ENCODE data around the gene STXBP6.

The STXBP6 gene

GRCh38 chr14:25089496-25089895 lies 39.5 kb upstream of the STXBP6 start:
- no peaks in the 10 kb centered on the region for H3K9me2 ChIP-seq (replicated peaks; ENCODE audit: insufficient read depth, low read length)
- TF ChIP-seq, protein P1, sequence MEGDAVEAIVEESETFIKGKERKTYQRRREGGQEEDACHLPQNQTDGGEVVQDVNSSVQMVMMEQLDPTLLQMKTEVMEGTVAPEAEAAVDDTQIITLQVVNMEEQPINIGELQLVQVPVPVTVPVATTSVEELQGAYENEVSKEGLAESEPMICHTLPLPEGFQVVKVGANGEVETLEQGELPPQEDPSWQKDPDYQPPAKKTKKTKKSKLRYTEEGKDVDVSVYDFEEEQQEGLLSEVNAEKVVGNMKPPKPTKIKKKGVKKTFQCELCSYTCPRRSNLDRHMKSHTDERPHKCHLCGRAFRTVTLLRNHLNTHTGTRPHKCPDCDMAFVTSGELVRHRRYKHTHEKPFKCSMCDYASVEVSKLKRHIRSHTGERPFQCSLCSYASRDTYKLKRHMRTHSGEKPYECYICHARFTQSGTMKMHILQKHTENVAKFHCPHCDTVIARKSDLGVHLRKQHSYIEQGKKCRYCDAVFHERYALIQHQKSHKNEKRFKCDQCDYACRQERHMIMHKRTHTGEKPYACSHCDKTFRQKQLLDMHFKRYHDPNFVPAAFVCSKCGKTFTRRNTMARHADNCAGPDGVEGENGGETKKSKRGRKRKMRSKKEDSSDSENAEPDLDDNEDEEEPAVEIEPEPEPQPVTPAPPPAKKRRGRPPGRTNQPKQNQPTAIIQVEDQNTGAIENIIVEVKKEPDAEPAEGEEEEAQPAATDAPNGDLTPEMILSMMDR (IDR thresholded peaks at IDR 0.05; ENCODE audit: insufficient read depth, low read length, poor library complexity, severe bottlenecking) = no peak
- no peak for TF ChIP-seq EZH2phosphoT487 (conservative IDR thresholded peaks at IDR 0.05; ENCODE audit: low read length)
- no peak overlapping the region for H2AFZ ChIP-seq (ENCODE audit: low read depth, low read length, severe bottlenecking)
- H4K20me1 ChIP-seq (ENCODE audit: low read depth, low read length) = no peaks in the 10 kb centered on the region
- no peaks in the 10 kb centered on the region for H3F3A ChIP-seq (ENCODE audit: insufficient read depth)
- H3K9ac ChIP-seq (ENCODE audit: low read length) = no peak overlapping the region
- H3K4me3 ChIP-seq (ENCODE audit: insufficient read depth, low read length, poor library complexity, severe bottlenecking) = no peak overlapping the region
- no peaks in the 10 kb centered on the region for H3K36me3 ChIP-seq (ENCODE audit: low read length)
- no peak overlapping the region for H3K4me2 ChIP-seq (ENCODE audit: low read depth, low read length, poor library complexity, severe bottlenecking)
- H3K79me2 ChIP-seq (ENCODE audit: insufficient read depth, low read length) = no peaks in the 10 kb centered on the region
- H3K27me3 ChIP-seq (ENCODE audit: low read length) = no peaks in the 10 kb centered on the region
- H3K27ac ChIP-seq (ENCODE audit: low read depth, low read length) = no peak overlapping the region
- no peaks in the 10 kb centered on the region for H3K9me3 ChIP-seq (ENCODE audit: insufficient read depth, low read length)

GRCh38 chr14:25086821-25087396 lies 37.0 kb upstream of the STXBP6 start:
- Histone ChIP-seq H3K9ac (ENCODE audit: low read length) (no peak overlapping the region), H3K79me2 (ENCODE audit: insufficient read depth, low read length) (no peaks in the 10 kb centered on the region), H4K20me1 (ENCODE audit: low read depth, low read length) (no peaks in the 10 kb centered on the region), H2AFZ (ENCODE audit: low read depth, low read length, severe bottlenecking) (no peak overlapping the region), H3K27ac (ENCODE audit: low read depth, low read length) (no peak overlapping the region), H3K9me3 (ENCODE audit: insufficient read depth, low read length) (no peaks in the 10 kb centered on the region), H3K4me2 (ENCODE audit: low read depth, low read length, poor library complexity, severe bottlenecking) (no peak overlapping the region), H3K27me3 (ENCODE audit: low read length) (no peaks in the 10 kb centered on the region), H3K9me2 (replicated peaks; ENCODE audit: insufficient read depth, low read length) (no peaks in the 10 kb centered on the region), H3K36me3 (ENCODE audit: low read length) (no peaks in the 10 kb centered on the region), H3K4me3 (ENCODE audit: insufficient read depth, low read length, poor library complexity, severe bottlenecking) (no peak overlapping the region), H3F3A (ENCODE audit: insufficient read depth) (no peaks in the 10 kb centered on the region)
- TF ChIP-seq, protein P1 (IDR thresholded peaks at IDR 0.05; ENCODE audit: insufficient read depth, low read length, poor library complexity, severe bottlenecking) = no peak
- no peak for TF ChIP-seq EZH2phosphoT487 (conservative IDR thresholded peaks at IDR 0.05; ENCODE audit: low read length)

- no peak overlapping the region for H2AFZ ChIP-seq (ENCODE audit: low read depth, low read length, severe bottlenecking)
- no peak for TF ChIP-seq EZH2phosphoT487 (conservative IDR thresholded peaks at IDR 0.05; ENCODE audit: low read length)
- TF ChIP-seq, protein P1 (IDR thresholded peaks at IDR 0.05; ENCODE audit: insufficient read depth, low read length, poor library complexity, severe bottlenecking) = no peak
- H3K27ac ChIP-seq (ENCODE audit: low read depth, low read length) = no peak overlapping the region
- H3K4me2 ChIP-seq (ENCODE audit: low read depth, low read length, poor library complexity, severe bottlenecking) = no peak overlapping the region
- H4K20me1 ChIP-seq (ENCODE audit: low read depth, low read length) = no peaks in the 10 kb centered on the region
- no peak overlapping the region for H3K4me3 ChIP-seq (ENCODE audit: insufficient read depth, low read length, poor library complexity, severe bottlenecking)
- no peaks in the 10 kb centered on the region for H3K9me3 ChIP-seq (ENCODE audit: insufficient read depth, low read length)
- H3K36me3 ChIP-seq (ENCODE audit: low read length) = no peaks in the 10 kb centered on the region
- no peaks in the 10 kb centered on the region for H3K9me2 ChIP-seq (replicated peaks; ENCODE audit: insufficient read depth, low read length)
- H3K27me3 ChIP-seq (ENCODE audit: low read length) = no peaks in the 10 kb centered on the region
- no peaks in the 10 kb centered on the region for H3K79me2 ChIP-seq (ENCODE audit: insufficient read depth, low read length)
- no peaks in the 10 kb centered on the region for H3F3A ChIP-seq (ENCODE audit: insufficient read depth)
- no peak overlapping the region for H3K9ac ChIP-seq (ENCODE audit: low read length)
Observed at GRCh38 chr14:25086081-25086480, 36.1 kb upstream of the STXBP6 start.

All from SU-DHL-6 (cell line).